CD14-positive monocyte (primary cell): Measurements from ENCODE around the gene HSPG2. TPM values are rescaled to one million over a fixed set of nuclear protein-coding genes. Genes with fewer than 3 reads are reported as not detected.

Experiments used
- DNase-seq, 3 donors: peaks; one replicate each; pipeline ENCODE4 v3.0.0-alpha.2; 2011 to 2022
- H2AFZ ChIP-seq: 2 replicates; pipeline ENCODE4 v1.6.0; 2012; ENCODE audit warnings: mild to moderate bottlenecking, low read depth, low read length, inconsistent platforms; ENCODE audit not compliant: insufficient read depth, poor library complexity, severe bottlenecking
- H3K27ac ChIP-seq, 2 donors: 1 replicate in 1 of 2; 2 replicates in 1 of 2; pipeline ENCODE4 v1.5.1; 2012 to 2013; ENCODE audit warnings: low read length in 2 of 2, control low read depth in 1 of 2, inconsistent platforms in 1 of 2, low read depth in 1 of 2, mild to moderate bottlenecking in 1 of 2
- H3K27me3 ChIP-seq, 2 donors: one replicate each; pipeline versions ENCODE4 v1.6.0 to v1.6.1; 2011 to 2013; ENCODE audit warnings: low read length in 2 of 2; ENCODE audit not compliant: control insufficient read depth in 2 of 2, insufficient read depth in 2 of 2
- H3K36me3 ChIP-seq, 2 donors: replicated peaks in 1 of 2; 1 replicate in 1 of 2; 2 replicates in 1 of 2; pipeline versions ENCODE4 v1.5.1 to v1.6.1; 2012 to 2013; ENCODE audit warnings: low read length in 2 of 2, control low read depth in 1 of 2, inconsistent platforms in 1 of 2, mild to moderate bottlenecking in 1 of 2; ENCODE audit not compliant: insufficient read depth in 2 of 2, control insufficient read depth in 1 of 2
- H3K4me1 ChIP-seq, 2 donors: 1 replicate in 1 of 2; 2 replicates in 1 of 2; pipeline versions ENCODE4 v1.5.1 to v1.6.1; 2012 to 2013; ENCODE audit warnings: low read length in 2 of 2, control low read depth in 1 of 2, inconsistent platforms in 1 of 2, mild to moderate bottlenecking in 1 of 2, moderate library complexity in 1 of 2; ENCODE audit not compliant: insufficient read depth in 2 of 2, control insufficient read depth in 1 of 2
- H3K4me2 ChIP-seq: replicated peaks from 2 replicates; pipeline ENCODE3; 2012; ENCODE audit warnings: low read length, moderate library complexity, mild to moderate bottlenecking; ENCODE audit not compliant: poor library complexity, severe bottlenecking; ENCODE audit errors: extremely low read depth
- H3K4me3 ChIP-seq, 3 experiments: fragments of 200-600 bp in 1 of 3; sonication (generic) in 1 of 3; replicated peaks in 1 of 3; 1 replicate in 2 of 3; 2 replicates in 1 of 3; pipeline ENCODE4 v1.5.1; 2011 to 2013; ENCODE audit warnings: low read length in 3 of 3, mild to moderate bottlenecking in 3 of 3, control low read depth in 2 of 3, low read depth in 2 of 3, inconsistent platforms in 1 of 3, moderate library complexity in 1 of 3
- H3K79me2 ChIP-seq: 2 replicates; pipeline ENCODE4 v1.6.0; 2012; ENCODE audit warnings: mild to moderate bottlenecking, control low read depth, inconsistent platforms, low read length, moderate library complexity; ENCODE audit not compliant: insufficient read depth
- H3K9ac ChIP-seq: 2 replicates; pipeline ENCODE4 v1.6.0; 2017; ENCODE audit warnings: low read length, mild to moderate bottlenecking; ENCODE audit not compliant: insufficient read depth, poor library complexity, severe bottlenecking
- H3K9me3 ChIP-seq, 2 donors: replicated peaks in 1 of 2; 1 replicate in 1 of 2; 2 replicates in 1 of 2; pipeline versions ENCODE4 v1.5.1 to v1.6.1; 2012 to 2013; ENCODE audit warnings: low read length in 2 of 2, control low read depth in 1 of 2; ENCODE audit not compliant: control insufficient read depth in 1 of 2, insufficient read depth in 1 of 2
- H4K20me1 ChIP-seq: 2 replicates; pipeline ENCODE4 v1.6.0; 2012; ENCODE audit warnings: mild to moderate bottlenecking, low read length, control low read depth, moderate library complexity; ENCODE audit not compliant: insufficient read depth
- H3K27ac Mint-ChIP-seq, 7 donors: one replicate each; pipeline ENCODE4 v1.8.0; 2020; ENCODE audit warnings: mild to moderate bottlenecking in 7 of 7, mixed read lengths in 7 of 7, moderate library complexity in 6 of 7, inconsistent platforms in 2 of 7
- H3K27me3 Mint-ChIP-seq, 3 donors: one replicate each; pipeline ENCODE4 v1.8.0; 2021 to 2022; ENCODE audit warnings: low read depth in 3 of 3, mild to moderate bottlenecking in 3 of 3, mixed read lengths in 3 of 3, moderate library complexity in 3 of 3, inconsistent platforms in 1 of 3
- H3K36me3 Mint-ChIP-seq, 2 donors: one replicate each; pipeline ENCODE4 v1.8.0; 2020; ENCODE audit warnings: mixed read lengths in 2 of 2, inconsistent platforms in 1 of 2, mild to moderate bottlenecking in 1 of 2
- H3K4me1 Mint-ChIP-seq: one replicate; pipeline ENCODE4 v1.8.0; 2020; ENCODE audit warnings: mild to moderate bottlenecking, mixed read lengths
- H3K4me3 Mint-ChIP-seq, 2 donors: one replicate each; pipeline ENCODE4 v1.8.0; 2020; ENCODE audit warnings: mild to moderate bottlenecking in 2 of 2, mixed read lengths in 2 of 2, moderate library complexity in 1 of 2
- H3K9me3 Mint-ChIP-seq, 7 donors: one replicate each; pipeline ENCODE4 v1.8.0; 2020 to 2022; ENCODE audit warnings: mixed read lengths in 7 of 7, mild to moderate bottlenecking in 6 of 7, moderate library complexity in 6 of 7, inconsistent platforms in 2 of 7
- CTCF ChIP-seq: fragments of 200-600 bp; IDR thresholded peaks from one replicate; pipeline ENCODE4 v1.8.0; 2022; ENCODE audit warnings: antibody characterized with exemption, mild to moderate bottlenecking
- WGBS: methylation state at CpG from one replicate; pipeline ENCODE4 v1.1.5; 2013; ENCODE audit warnings: missing lambda C conversion rate; ENCODE audit not compliant: insufficient coverage; 5-methylcytosine and 5-hydroxymethylcytosine counted together
- intact Hi-C, 2 donors: fragments of 100-400 bp; cut with micrococcal nuclease; formaldehyde crosslinking; loops; one replicate each; pipeline versions ENCODE4 v1.15.0 to v1.15.1; 2023
- polyA plus RNA-seq, 3 donors: library from polyadenylated mRNA; depleted of rRNA in 1 of 3; unstranded in 2 of 3; stranded (reverse) in 1 of 3; fragments of 300-500 nt in 2 of 3; fragments of >200 nt in 1 of 3; fragmentation: Illumina TruSeq in 2 of 3; gene quantifications; 1 replicate in 2 of 3; 2 replicates in 1 of 3; pipeline ENCODE4 v1.2.3, GENCODE V29; 2012 to 2021

Gene HSPG2
- polyA plus RNA-seq, 3 donors, result 0.44 TPM; not detected in 2

DNA sequence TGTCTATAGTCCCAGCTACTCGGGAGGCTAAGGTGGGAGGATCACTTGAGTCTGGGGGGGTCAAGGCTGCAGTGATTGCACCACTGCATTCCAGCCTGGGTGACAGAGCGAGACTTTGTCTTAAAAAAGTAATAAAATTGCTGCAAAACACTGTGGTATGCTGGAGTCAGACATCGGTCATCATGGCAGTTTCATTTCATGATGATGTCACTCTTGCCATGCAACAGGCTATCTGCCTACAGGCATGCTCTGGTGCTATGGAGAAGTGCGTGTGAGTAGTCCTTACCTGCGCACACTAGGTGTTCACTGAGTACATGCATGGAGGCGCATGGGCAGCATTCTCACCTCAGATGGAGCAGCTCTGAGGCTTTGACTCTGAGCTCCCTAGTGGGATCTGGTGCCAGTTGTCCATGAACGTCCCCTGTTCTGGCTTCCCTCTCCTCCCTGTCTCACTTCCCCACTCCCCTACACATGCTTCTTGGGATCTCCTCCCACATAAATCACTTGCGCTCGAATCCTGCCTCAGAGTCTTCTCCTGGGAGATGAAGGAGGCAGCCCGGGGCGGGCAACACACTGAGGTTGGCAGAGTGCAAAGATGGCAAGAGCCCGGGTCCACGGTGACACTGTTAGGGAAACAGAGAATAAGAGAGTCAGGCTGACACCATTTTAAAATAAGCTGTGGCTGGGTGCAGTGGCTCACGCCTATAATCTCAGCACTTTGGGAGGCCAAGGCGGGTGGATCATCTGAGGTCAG is 29.3 kb upstream of the HSPG2 start:
- Histone ChIP-seq H3K4me3 (no peak overlapping the region), H3K9ac (no peak overlapping the region), H3K9me3 (no peaks in the 10 kb centered on the region), H3K27me3 (no peaks in the 10 kb centered on the region), H3K36me3 (no peaks in the 10 kb centered on the region), H3K27ac (no peak overlapping the region), H2AFZ (no peak overlapping the region), H3K4me1 (no peaks in the 10 kb centered on the region), H3K4me2 (no peak overlapping the region), H3K79me2 (no peaks in the 10 kb centered on the region), H4K20me1 (no peaks in the 10 kb centered on the region)
- 88% methylated on average over 13 of the region's 15 CpGs for WGBS
- H3K27me3 Mint-ChIP-seq, result peaks cover 0 to 4% (median 3%) of the 10 kb centered on the region in 3 donors
- no peaks in the 10 kb centered on the region for H3K36me3 Mint-ChIP-seq
- DNase-seq, result no peak
- no peak overlapping the region for H3K27ac Mint-ChIP-seq
- H3K4me3 Mint-ChIP-seq, result no peak overlapping the region
- no peak for TF ChIP-seq CTCF
- H3K4me1 Mint-ChIP-seq, result peaks cover 4% of the 10 kb centered on the region
- peaks cover 0 to 2% (median 0%) of the 10 kb centered on the region in 7 donors for H3K9me3 Mint-ChIP-seq
- intact Hi-C loops, result loop anchor here in 1 of 2 donors (10.0 kb wide), 1 partner anchor 262 kb away; no protein-coding TSS in a partner anchor

GRCh38 chr1:21963477-21964217 is 26.5 kb upstream of the HSPG2 start:
- peaks cover 0 to 5% (median 3%) of the 10 kb centered on the region in 3 donors for H3K27me3 Mint-ChIP-seq
- Histone ChIP-seq H3K4me1 (no peaks in the 10 kb centered on the region), H3K4me3 (no peak overlapping the region), H3K79me2 (no peaks in the 10 kb centered on the region), H3K36me3 (no peaks in the 10 kb centered on the region), H3K27me3 (no peaks in the 10 kb centered on the region), H4K20me1 (no peaks in the 10 kb centered on the region), H3K9me3 (no peaks in the 10 kb centered on the region), H3K4me2 (no peak overlapping the region), H3K27ac (no peak overlapping the region), H2AFZ (no peak overlapping the region), H3K9ac (no peak overlapping the region)
- intact Hi-C loops, result loop anchor here in 1 of 2 donors (10.0 kb wide), 1 partner anchor 259 kb away; no protein-coding TSS in a partner anchor
- DNase-seq, result peak; percentile 46 to 71 (median 64)
- H3K4me1 Mint-ChIP-seq, result peaks cover 3% of the 10 kb centered on the region
- H3K27ac Mint-ChIP-seq, result peak overlapping the region in 3 of 7 donors; percentile 9 to 32 (median 31)
- H3K36me3 Mint-ChIP-seq, result no peaks in the 10 kb centered on the region
- H3K4me3 Mint-ChIP-seq, result no peak overlapping the region
- 53% methylated on average over 10 of the region's 11 CpGs for WGBS
- H3K9me3 Mint-ChIP-seq, result peaks cover 0 to 2% (median 0%) of the 10 kb centered on the region in 7 donors
- peak; percentile 94 for TF ChIP-seq CTCF
